SK-N-MC (cell line): Measurements from ENCODE around the gene CELSR2.

Experiments used
- EZH2 ChIP-seq: fragments of 200-600 bp; sonication (generic); IDR thresholded peaks from one replicate; pipeline ENCODE4 v1.6.1; 2017; ENCODE audit warnings: antibody characterized with exemption
- FOXP2 ChIP-seq: optimal IDR thresholded peaks from 2 replicates; pipeline ENCODE3; 2011; ENCODE audit warnings: mild to moderate bottlenecking, moderate library complexity; ENCODE audit not compliant: insufficient read depth; ENCODE audit errors: extremely low read length, control extremely low read depth
- POLR2AphosphoS5 ChIP-seq: IDR thresholded peaks from 2 replicates; pipeline ENCODE4 v1.6.1; 2012; ENCODE audit warnings: mild to moderate bottlenecking, low read depth, low read length, borderline replicate concordance

DNA sequence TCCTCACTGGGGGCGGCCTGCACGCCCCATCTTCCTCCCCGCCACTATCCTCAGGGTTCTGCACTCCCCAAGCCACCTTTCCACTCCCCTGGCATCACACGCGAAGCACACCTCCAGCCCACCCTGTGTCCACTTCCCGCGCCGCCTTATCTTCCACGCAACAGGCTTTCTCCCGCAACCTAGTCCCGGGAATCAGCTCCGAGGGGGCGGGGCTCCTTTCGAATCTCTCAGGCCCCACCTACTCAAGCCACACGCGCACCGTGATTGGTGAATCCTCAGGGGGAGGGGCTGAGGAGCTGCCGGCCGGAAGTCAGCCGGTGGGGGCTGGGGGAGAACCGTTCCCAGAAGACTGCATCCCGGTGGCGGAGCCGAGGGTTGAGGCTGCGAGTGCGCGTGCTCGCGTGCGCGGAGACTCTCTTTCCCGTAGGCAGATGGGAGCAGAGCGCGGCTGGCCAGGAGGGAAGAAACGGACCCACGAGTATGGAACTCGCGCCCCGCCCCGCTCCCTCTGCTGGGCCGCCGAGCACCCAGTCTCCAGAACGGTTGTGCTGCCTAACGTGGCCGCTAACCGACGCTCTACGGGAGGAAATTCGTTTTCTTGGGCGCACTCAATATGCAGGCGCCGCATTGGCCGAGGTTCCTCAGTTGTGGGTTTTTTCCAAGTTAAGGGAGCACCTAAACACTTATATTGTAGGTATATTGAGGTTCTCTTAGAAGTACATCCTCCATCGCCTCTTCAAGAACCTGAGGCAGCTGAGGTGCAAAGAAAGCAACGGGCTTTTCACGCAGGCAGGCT lies 33.8 kb downstream of the CELSR2 start, which contains the start of gene PSRC1:
- TF ChIP-seq POLR2AphosphoS5 (peak; percentile 97), EZH2 (no peak), FOXP2 (peak; percentile 42)
